Measurements from ENCODE around the gene UTP25.

DNA sequence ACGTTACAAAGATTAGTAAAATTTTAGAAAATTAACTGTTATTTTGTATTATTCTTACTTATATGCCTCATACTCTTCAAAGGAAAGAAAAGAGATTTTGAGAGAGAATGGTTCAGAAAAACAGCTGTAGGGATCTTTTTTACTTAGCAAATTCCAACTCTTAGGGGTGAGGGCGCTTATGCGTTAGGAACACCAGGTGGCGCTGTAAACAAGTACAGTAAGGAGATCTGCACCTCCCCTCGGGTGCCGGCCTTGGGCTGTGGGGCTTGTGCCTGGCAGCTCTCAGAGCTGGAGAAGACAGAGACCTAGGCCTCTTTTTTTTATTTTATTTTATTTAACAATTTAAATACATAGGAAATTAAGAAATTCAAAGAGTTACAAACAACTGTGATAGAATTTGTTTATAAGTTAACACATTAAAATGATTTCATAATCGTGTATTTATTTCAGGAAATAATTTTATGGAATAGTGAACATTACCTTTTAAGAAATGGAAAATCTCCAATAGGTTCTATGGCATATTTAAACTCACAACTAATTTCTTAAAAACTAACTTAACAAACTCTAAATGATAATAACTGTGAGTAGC, 32.6 kb downstream of the UTP25 start:
- TF ChIP-seq, protein P1, sequence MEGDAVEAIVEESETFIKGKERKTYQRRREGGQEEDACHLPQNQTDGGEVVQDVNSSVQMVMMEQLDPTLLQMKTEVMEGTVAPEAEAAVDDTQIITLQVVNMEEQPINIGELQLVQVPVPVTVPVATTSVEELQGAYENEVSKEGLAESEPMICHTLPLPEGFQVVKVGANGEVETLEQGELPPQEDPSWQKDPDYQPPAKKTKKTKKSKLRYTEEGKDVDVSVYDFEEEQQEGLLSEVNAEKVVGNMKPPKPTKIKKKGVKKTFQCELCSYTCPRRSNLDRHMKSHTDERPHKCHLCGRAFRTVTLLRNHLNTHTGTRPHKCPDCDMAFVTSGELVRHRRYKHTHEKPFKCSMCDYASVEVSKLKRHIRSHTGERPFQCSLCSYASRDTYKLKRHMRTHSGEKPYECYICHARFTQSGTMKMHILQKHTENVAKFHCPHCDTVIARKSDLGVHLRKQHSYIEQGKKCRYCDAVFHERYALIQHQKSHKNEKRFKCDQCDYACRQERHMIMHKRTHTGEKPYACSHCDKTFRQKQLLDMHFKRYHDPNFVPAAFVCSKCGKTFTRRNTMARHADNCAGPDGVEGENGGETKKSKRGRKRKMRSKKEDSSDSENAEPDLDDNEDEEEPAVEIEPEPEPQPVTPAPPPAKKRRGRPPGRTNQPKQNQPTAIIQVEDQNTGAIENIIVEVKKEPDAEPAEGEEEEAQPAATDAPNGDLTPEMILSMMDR (IDR thresholded peaks at IDR 0.05) = peak; percentile 78 to 91 (median 86)
- no peak for TF ChIP-seq POLR2A (IDR thresholded peaks at IDR 0.05)

Measured in tibial nerve (tissue), 3 donors.